GM21619 (cell line): ENCODE data around the gene CD300A.
"Not testable (repeated sequence)": the region's sequence is repeated elsewhere in the genome, so short reads cannot be mapped to it uniquely, and the experiment has no call there.

Experiments
- ATAC-seq: cut with Tn5 transposase; IDR thresholded peaks from one replicate; pipeline ENCODE4 v1.9.1; 2021; ENCODE audit not compliant: unreplicated experiment

The CD300A gene

DNA sequence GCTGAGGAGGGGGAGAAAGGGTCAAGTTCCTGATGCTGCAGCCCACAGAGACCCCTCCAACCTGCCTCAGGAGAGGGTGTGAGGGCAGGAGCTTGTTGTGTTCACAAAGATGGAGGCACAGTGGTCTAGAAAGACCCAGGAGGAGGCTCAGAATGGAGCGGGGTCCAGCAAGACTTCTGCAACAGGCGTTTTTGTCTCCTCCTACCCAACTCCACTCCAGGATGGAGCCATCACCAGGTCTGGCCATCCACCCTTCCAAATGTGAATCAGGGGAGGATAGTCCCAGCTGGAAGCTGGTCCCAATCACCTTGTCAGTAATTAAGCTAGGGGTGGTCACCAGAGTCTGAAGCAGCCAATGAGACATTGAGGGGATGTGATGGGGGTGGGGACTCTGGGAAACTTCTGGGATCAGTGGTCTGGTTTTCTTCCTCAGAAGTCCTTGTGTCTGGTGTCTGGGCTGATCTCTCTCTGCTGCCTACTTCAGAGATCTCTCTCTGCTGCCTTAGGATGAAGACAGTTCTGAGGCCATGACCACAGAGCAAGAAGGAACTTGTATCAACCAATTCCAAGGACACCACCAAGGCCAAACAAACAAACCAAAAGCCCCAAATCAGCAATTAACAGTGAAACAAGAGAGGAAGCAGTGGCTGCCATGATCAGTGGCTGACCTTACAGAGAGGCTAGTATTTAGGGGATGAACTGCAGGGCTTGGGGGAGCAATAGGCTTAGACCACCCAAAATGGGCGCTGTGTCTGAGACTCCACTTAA lies 50.3 kb downstream of the CD300A start:
- no peak for ATAC-seq

DNA sequence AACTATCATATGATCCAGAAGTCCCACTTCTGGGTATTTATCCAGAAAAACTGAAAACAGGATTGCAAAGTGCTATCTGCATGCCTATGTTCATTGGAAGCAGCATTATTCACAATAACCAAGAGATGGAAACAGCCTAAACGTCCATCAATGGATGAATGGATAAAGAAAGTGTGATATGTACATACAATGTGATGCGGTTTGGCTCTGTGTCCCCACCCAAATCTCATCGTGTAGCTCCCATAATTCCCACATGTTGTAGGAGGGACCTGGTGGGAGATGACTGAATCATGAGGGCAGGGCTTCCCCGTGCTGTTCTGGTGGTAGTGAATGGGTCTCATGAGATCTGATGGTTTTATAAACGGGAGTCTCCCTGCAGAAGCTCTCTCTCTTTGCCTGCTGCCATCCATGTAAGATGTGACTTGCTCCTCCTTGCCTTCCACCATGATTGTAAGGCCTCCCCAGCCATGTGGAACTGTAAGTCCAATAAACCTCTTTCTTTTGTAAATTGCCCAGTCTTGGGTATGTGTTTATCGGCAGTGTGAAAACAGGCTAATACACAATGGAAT lies 52.1 kb downstream of the CD300A start:
- not testable (repeated sequence) for ATAC-seq

DNA sequence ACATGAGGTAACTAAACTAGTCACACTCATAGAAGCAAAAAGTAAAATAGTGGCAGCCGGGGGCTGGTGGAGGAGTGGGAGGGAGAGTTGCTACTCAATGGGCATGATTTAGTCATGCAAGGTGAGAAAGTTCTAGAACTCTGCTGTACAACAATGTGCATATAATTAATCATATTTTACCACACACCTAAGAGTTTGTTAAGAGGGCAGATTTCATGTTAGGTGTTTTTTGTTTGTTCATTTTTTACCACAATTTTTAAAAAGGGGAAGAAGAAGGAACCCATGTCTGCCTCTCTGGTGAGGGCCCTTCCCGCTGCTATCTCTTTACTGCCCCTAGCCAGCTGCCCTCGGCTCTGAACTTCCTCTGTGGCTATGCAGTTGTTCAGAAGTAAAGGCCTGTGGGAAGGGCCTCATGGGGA lies 53.6 kb downstream of the CD300A start:
- no peak for ATAC-seq

DNA sequence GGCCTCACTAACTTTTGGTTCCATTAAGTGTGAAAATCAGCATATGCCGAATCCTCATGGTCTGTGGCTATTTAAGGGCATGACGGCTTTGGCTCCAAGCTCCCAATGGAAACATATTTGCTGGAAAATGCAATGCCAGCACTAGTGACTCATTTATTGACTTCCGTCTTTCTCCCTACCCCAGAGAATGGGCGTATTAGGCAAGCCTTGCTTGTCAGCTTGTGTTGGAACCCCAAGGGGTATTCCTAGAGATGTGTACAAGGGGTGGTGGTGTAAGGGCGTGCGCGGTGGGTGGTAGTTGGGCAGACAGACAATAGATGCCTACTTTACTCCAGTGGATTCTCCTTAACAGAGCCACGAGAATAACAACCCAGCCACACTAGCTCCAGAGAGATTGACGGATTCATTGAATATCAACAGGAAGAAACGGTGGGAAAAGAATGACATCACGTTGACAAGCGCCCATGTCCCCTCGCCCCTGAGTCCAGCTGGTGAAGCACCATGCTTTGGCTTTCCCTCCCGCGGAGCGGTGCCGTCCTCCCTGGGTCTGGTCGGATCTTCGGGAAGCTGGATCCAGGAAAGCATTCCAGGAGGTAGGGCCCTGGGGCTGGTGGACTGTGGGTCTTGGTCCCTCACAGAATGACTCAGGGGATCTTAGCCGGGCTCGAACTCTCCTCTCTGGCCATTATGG lies 54.5 kb downstream of the CD300A start:
- ATAC-seq = no peak

DNA sequence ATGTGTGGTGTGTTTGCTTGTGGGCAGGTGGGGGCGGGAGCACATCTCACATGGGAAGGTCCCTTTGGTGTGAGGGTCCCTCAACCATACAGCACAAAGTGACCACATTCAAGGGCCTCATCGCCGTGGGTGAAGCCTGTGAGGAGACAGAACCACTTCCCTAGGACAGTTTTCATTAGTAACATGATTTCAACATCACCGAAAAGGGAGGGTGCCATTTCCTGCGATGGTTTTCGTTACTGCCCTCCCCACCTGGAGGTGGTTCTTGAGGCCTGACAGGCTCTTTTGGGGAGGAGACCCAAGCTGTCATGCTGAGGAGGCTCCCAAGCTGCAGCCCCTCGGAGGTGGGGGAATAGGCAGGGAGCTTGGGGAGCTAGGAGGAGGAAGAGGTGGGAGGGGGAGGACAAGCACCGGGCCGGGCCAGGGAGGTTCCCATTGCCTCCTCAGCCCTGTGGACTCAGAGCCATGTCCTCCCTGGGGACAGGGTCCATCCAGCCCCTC lies 55.3 kb downstream of the CD300A start:
- ATAC-seq = no peak

DNA sequence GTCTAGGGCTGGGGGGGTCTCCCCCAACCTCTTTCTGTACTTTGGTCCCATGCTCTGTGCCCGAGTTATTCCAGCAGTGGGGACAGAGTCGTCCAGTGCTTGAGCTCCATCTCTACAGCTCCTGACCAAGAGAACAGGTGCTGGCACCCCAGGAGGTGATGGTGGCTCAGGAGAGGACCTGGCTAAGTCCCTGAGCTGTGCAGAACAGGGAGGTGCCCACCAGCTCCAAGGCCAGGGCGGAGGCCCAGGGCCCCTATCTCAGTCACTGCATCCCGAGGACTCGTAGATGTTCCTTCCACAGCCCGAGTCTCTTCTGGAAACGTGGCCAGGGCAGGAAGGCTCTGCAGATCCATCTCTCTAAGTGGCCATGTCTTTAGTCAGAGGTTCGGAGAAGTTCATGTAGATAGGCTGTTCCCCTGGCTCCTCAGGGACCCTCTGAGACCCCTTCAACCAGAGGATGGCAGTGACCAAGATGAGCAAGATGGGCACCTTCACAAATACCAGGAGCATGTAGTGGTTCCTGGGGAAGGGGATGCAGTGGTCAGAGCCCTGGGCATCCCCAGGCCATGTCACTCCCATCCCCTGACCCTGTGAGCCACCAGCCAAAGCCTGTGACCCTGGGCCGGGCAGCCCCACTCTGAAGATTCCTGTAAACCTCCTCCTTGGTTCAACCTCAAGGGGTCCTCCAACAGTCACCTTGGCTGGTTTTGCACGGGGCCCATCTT lies 56.1 kb downstream of the CD300A start:
- ATAC-seq = no peak

DNA sequence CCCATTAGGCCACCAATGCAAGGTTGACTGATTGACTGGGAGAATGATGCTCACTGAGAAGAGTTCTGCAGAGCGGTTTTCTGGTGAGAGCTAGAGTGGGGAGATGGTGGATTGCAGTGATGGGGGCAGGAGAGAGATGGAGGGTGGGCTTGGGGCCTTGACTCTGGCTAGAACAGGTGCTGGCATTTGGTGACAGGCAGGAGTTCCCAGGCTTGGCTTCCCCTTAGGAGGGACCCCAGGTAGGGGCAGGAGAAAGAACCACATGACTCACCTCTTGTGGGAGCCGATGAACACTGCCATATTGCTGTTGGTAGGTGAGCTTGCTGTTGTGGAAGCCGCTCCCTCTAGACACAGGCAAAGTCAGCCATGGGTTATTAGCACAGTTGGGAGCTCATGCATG lies 56.9 kb downstream of the CD300A start:
- no peak for ATAC-seq

DNA sequence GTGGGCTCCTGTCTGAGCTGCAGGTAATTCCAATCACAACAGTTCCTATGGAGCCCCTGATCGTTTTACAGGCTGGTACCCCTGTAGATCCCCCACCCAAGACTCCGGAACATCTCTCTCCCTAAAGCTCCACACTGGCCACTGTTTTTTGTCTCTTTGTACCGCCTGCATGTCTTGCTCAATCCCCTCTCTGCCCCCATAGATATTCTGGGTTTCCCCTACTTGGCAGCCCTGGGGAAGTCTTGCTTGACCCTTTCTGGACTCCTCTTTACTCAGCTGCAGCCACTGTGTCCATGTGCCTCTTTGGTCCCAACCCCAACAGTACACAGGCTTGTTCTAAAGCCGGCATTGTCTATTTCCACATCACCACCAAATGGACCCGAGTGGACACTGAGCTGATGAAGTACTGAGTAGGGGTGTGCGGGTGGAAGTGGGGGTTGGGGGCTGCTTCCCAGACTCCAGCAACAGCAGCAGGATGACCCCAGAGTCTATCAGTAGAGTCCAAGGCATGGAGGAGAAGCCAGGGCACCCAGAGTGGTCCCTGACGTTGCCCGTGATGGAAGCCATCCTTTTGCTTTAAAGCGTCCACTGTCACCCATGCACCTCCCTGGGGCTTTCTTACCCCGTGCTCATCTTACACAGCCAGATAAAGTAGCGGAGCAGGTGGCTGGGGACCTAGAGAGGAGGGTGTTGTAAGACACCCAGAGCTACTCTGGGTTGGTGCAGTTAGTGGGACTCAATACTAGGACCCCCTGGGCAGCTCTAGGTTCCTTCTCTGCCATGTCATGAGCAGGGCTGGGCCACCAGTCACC lies 58.4 kb downstream of the CD300A start:
- ATAC-seq = no peak

DNA sequence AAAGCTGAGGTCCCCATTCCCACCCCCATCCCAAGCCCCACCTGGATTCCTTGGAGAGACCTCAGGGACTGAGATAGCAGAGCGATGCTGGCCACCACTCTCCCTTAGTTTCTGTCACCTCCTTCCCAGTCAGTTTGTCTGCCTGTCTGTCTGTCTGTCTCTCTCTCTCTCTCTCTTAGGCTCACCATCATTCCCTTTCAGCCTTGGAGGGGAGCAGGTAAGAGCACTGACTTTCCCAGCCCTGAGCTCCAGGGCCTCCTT lies 59.0 kb downstream of the CD300A start:
- no peak for ATAC-seq

DNA sequence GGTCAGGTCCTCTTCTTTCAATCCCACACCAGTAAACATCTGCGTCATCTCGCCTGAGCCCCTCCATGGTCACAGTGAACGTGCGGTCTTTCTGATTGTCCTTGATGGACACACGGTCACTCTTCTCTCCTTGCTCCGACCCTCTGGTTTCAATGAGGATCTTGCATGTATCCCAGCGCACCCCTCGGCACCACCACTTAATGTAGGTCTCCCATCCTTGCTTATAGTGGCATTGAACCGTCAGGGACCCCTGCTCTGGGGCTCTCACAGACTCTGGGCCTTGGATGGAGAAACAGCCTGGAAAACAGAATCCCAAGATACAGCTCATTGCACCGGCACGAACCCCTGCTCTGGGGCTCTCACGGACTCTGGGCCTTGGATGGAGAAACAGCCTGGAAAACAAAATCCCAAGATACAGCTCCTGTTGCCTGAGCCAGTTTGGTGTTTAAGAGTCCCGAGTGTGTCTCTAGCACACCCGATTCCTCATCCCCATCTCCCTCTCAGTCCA lies 59.4 kb downstream of the CD300A start:
- ATAC-seq = no peak

DNA sequence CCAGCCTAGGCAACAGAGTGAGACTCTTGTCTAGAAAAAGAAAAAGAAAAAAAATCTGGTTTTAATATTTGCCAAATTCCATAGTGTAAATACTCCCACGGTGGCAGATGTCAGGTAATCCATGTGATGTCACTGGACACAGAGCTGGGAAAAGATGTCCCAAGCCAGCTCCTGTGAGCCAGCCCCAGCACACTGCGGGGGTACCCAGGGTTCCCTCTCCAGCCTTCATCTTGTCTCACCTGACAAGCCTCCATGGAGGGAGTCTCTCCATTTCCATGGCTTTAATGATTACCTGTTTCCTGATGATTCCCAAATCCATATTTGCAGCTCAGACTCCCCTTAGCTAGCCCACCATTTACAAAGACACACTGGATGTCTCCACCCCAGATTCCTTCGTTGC lies 60.2 kb downstream of the CD300A start:
- ATAC-seq = no peak

DNA sequence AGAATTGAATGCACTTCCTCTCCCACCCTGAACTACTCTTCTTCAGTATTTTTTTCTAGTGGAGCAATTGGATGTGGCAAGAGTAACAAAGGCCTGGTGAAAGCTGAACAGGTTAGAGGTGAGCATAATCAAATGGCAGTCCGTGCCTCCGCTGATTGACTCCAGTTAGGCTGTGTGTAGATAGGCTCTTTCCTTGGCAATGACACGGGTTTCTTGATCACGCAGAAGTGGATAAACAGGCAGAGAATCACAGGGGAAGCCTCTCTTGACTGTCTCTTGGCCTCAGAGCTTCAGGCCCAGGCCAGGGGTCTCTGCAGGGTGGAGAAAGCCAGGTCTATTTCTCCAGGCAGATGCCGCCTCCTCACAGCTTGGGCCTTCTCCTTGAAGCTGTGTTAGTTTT lies 60.6 kb downstream of the CD300A start:
- ATAC-seq = no peak

DNA sequence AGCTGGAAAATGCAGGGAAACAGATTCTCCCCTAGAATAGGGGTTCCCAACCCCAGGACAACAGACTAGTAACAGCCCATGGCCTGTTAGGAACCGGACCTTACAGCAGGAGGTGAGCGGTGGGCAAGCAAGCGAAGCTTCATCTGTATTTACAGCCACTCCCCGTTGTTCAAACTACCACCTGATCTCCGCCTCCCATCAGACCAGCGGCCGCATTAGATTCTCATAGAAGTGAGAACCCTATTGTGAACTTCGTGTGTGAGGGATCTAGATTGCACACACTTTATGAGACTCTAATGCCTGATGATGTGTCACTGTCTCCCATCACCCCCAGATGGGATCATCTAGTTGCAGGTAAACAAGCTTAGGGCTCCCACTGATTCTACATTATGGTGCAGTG lies 61.3 kb downstream of the CD300A start:
- ATAC-seq = no peak

DNA sequence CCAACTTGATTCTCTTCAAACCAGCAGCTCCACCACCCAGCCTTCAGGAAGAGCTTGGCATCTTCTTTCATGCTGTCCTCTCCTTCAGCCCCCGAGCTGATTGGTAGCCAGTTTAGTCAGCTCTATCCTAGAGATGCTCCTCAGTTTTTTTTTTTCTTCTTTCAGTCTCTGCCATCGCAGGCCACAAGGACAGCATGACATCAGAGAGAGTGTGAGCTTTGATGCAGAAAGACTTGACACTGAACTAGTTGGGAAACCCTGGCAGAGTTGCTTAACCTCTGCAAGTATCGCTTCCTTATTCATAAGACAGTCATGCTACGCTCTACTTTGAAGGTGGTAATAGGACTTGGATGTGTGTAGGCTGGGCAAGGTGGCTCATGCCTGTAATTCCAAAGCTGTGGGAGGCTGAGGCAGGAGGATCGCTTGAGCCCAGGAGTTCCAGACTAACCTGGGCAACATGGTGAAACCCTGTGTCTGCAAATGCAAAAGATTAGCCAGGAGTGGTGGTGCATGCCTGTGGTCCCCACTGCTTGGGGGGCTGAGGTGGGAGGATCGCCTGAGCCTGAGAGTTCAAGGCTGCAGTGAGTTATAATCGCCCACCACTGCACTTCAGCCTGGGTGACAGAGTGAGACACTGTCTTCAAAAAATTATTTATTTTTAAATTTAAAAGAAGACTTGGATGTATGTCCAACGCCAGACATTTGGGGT lies 62.2 kb downstream of the CD300A start:
- peak; percentile 82 for ATAC-seq

DNA sequence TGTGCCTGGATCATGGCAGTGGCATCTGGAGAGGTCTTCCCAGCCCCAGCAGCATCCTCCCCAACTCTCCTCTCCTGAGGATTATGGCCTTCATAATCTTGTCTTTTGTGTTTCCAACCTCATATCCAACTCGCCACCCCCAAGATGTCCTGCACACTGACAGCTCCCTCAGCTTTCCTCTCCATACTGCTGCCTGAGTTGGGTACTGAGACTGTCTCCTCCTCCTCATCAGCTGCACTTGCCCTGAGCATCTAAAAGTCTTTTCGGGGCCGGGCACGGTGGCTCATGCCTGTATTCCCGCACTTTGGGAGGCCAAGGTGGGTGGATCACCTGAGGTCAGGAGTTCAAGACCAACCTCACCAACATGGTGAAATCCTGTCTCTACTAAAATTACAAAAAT lies 62.8 kb downstream of the CD300A start:
- ATAC-seq = no peak

DNA sequence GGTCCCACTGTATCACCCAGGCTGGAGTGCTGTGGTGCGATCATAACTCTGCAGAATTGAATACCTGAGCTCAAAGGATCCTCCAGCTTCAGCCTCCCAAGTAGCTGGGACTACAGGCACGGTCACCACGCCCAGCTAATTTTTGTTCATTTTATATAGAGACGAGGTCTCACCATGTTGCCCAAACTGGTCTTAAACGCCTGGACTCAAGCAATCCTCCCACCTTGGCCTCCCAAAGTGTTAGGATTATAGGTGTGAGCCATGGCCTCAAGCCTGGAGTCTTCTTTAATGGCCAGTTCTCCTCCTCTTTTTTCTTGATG lies 64.4 kb downstream of the CD300A start:
- no peak for ATAC-seq

DNA sequence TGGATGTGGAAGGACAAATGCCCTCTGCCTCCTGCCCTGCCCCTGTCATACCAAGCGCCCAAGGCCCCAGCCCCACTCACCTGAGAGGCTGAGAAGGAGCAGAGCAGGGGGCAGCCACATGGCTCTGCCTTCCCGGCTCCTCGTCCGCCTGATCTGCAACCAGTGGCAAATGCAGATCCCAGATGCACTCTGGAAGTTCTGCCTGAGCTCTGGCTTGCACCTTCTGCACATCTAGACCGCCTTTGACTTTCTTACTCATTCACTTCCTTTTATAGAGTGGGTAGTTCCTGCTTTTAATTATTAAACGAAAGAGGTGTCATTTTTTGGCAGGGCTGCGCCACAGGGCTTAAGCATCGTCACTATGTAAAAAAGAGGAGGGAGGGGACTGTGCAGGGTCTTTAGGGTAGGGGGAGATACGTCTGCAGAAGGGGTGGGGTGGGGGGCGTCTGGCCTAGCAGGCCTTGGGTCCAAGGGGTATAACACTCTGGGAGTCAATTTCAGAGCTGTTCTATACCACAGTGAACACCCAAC lies 64.9 kb downstream of the CD300A start, which contains the start of gene CD300LB:
Gene CD300LB, minus strand, starts transcription at position 245 of the 531 bp plus-strand sequence. Its CDS starts 125 bp downstream, at position 120.
- no peak for ATAC-seq

DNA sequence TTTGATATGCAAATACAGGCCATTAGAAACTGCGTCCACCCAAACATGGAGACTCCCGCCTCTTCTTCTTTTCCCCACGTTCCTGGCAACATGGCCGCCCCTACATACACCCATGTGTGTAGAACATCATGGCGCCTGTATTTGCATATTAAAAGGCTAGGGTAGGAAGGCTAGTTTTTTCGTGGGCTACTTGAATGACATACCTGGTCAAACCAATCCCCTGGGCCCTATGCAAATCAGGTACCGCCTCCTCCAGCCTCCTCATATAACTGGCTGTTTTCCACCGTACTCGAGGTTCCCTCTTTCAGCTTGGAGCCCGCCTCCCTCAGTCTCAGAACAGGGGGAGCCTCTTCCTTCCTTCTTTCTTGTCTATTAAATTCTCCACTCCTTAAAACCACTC lies 65.7 kb downstream of the CD300A start:
- no peak for ATAC-seq
